GM19463 (cell line): ENCODE measurements around the gene IGSF6.
"Not testable (repeated sequence)": the region's sequence is repeated elsewhere in the genome, so short reads cannot be mapped to it uniquely, and the experiment has no call there.

Experiments
- ATAC-seq: cut with Tn5 transposase; IDR thresholded peaks from one replicate; pipeline ENCODE4 v1.9.1; 2021; ENCODE audit warnings: mild to moderate bottlenecking, moderate library complexity; ENCODE audit not compliant: unreplicated experiment

IGSF6 gene

DNA sequence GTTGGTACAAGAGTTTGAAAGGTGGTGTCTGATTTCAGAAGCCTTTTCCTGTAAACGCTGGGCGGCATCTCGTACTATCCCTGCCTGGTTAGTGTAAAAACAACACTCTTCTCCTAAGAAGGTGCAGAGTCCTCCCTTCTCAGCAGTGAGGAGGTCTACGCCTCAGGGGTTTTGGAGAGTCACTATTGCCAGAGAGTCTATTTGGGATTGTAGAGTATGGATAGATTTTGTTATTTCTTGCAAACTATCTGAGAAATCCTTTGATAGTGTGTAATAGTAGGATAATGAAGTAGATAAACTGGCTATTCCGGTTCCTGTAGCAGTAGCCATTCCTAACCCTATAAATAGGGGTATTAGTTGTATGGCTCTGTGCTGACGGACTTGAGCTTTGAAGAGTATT, 21.5 kb downstream of the IGSF6 start:
- not testable (repeated sequence) for ATAC-seq

DNA sequence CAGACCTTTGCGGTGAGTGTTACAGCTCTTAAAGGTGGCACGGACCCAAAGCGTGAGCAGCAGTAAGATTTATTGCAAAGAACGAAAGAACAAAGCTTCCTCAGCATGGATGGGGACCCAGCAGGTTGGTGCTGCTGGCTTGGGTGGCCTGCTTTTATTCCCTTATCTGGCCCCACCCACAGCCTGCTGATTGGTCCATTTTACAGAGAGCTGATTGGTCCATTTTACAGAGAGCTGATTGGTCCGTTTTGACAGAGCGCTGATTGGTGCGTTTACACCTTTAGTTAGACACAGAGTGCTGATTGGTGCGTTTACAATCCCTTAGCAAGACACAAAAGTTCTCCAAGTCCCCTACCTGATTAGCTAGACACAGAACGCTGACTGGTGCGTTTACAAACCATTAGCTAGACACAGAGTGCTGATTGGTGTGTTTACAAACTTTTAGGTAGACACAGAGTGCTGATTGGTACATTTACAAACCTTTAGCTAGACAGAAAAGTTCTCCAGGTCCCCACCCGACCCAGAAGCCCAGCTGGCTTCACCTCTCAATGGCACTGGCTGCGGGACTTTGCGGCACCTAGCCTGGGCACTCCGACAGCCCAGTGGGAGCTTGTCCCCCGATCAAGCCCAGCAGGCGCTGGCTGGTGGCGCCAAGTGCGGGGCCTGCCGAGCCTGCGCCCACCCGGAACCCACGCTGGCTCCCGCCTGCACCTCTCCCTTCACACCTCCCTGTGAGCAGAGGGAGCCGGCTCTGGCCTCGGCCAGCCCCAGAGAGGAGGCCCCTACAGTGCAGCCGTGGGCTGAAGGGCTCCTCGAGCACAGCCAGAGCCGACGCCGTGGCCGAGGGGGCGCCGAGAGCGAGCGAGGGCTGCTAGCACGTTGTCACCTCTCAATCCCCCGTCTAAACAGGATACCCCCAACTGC, 22.5 kb downstream of the IGSF6 start:
- ATAC-seq: not testable (repeated sequence)

DNA sequence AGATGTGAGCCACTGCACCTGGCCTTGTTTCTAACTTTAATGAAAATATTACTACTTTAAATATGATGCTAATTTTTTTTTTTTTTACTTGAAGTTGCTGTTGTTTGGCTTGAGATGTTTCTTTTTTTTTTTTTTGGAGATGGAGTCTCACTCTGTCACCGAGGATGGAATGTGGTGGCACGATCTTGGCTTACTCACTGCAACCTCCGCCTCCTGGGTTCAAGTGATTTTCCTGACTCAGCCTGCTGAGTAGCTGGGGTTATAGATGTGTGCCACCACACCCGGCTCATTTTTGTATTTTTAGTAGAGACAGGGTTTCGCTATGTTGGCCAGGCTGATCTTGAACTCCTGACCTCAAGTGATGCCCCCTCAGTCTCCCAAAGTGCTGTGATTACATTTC, 23.6 kb downstream of the IGSF6 start:
- no peak for ATAC-seq

DNA sequence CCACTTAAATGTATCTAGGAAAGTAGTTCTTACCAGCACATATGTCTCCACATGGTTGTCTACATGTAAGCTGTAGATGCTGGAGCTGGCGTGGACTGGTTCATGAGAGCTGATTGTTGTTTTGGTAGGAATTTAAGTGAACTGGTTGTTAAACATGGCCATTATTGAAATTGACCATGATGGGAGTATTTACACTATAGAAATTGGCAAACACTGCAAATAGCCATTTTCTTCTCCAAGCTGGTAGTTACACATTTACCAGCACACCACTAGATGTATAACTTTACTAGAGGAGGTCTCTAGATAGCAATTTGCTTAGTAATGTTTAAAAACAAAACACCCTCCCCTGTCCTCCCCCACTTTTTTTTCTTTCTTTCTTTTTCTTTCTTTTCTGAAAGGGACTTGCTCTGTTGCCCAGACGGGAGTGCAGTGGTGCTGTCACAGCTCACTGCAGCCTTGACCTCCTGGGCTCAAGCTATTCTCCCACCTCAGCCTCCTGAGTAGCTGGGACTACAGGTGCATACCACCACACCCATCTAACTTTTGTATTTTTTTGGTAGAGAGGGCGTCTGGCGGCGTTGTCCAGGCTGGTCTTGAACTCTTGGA, 24.2 kb downstream of the IGSF6 start:
- no peak for ATAC-seq

DNA sequence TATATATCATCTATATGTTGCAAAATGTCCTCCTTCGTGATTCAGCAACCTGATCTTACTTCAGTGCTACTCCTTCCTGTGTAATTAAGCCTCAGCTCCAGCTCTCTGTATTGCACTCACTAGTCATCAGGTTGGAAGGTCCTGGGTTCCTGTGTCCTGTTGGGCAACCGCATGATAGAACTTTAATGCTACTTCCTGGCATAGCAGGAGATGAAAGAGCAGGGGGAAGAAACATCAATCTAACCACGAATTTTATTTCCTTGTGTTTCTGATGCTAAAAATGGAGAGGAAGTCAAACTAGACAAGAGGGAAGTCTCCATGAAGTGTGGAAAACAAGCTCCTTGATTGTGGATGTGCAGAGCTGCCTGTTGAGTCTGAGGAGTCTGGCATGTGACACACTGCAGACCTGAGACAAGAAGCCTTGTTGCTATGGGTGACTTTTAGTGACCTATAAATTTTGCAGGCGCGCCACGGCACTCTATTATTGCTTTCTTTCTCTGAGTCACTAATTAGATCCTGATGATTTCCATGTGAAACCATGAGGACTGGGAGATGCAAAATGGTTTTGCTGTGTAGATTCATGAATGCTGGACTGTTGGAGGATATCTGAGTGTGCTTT, 25.6 kb downstream of the IGSF6 start:
- ATAC-seq: no peak

DNA sequence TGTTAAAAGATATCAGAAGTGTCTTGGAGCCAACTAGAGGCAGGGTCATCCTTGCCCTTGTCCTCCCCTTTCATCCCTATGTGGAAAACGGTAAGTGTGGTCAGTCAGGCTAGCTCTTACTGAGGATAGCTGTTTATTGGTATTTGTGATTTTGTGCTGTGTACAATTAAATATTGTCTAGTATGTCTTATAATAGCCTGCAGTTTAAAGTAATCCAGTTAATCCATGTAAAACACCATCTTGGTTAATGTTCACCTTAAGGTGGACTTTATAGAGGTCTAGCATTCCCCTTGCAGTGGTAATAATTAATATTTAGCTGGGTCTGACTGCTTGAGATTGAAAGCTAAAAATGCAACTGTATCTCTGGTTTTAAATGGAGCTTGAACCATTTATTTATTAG, 27.4 kb downstream of the IGSF6 start:
- ATAC-seq: no peak

DNA sequence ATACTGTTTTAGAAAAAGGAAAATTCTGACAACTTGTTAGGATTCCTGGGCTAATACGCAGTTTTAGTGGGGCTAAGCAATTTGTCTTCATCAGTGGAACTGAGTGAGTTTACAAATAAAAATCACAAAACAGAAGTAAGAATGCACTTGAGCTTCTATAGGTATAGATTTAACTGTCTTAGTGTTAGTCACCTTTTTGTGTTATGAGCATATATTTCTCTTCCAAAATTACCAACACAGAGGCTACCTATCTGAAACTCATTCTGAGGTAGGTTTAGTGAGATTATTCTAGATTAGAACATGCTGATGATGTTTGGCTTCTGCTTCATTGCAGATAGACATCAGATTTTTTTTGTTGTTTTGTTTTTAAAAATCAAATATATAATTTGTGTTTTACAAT, 29.9 kb downstream of the IGSF6 start:
- ATAC-seq: no peak

DNA sequence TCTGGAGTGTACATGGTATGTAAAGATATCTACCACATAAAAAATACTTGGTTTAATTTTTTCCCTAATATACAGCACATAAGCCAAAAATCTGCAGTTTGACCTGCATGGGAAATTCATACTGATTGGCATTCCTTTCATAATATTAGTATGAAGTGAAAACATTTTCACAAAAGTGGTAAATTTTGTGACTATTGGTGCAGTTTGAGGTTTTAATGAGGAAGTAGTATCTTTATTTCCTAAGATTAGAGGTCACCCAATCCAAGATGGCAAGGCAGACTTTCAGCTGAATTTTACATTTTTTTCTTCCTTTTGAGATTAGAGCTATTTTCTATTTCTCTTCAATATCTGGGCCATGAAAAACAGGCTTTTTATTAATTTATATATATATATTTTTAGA, 31.8 kb downstream of the IGSF6 start:
- no peak for ATAC-seq

DNA sequence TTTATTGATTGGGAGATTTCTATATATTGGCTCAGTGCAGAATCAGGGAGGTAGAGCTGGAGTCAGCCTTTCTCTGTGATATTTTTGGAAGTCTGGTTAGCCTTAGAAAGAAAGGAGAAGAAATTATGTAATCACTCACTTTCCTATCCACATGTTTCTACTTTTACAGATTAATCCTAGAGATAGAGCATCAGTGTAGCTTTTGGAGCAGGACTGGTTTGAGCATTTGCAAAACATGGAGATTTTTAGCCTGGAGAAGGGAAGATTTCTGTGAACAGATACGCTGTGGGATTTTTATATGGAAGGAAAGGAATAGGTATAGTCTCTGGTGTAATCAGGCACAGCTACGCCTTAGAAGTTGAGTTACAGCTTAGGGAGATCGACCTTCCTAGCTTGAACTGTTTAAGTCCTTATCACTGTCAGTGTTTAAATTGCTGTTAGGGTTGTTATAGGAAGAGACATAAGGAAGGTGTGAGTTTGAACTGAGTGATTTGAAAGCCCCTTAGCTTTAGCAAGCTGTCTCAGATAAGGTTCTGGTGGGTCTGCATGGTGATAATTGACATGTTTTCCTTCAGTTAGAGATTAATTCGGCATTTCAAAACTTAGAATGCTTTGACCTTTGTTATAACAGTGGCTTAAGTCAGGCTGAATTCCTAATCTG, 32.5 kb downstream of the IGSF6 start:
- no peak for ATAC-seq

DNA sequence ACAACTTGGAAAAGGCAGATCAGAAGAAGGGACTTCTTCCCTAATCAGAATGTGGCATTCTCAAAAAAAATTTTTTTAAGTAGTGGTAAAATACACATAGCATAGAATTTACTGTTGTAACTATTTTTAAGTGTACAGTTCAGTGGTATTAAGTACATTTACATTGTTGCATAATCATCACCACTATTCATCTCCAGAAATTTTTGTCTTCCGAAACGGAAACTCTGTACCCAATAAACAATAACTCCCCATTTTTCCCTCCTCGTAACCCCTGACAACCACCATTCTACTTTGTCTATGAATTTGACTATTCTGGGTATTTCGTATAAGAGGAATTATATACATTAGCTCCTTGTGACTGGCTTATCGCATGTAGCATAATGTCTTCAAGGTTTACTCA, 34.1 kb downstream of the IGSF6 start:
- no peak for ATAC-seq

DNA sequence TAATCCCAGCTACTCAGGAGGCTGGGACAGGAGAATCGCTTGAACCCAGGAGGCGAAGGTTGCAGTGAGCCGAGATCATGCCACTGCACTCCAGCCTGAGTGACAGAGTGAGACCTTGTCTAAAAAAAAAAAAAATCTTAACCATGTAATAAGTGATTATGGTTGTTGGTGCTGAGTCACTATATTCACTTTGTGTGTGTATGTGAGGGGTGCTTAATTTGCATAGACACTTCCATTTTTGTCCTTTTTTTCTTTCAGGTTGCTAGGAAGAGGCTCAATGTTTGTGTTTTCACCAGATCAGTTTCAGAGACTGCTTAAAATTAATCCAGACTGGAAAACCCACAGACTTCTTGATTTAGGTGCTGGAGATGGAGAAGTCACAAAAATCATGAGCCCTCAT, 34.8 kb downstream of the IGSF6 start:
- no peak for ATAC-seq

DNA sequence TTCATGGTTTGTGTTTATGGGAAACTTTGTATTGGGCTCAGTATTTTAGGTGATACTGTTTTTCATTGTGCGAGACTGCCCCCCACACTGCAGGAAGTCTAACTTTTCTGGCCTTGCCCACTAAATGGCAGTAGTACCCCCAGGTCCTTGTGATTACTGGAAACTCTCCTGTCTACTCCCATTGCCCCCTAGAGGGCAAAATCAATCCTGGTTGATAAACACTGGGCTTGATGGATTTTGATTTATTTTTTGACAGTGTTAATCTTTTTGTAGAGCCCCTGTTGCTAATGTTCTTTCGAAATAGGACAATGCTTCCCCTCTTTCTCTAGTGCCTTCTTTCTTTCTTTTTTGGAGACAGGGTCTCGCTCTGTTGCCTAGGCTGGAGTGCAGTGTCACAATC, 37.5 kb downstream of the IGSF6 start:
- no peak for ATAC-seq

DNA sequence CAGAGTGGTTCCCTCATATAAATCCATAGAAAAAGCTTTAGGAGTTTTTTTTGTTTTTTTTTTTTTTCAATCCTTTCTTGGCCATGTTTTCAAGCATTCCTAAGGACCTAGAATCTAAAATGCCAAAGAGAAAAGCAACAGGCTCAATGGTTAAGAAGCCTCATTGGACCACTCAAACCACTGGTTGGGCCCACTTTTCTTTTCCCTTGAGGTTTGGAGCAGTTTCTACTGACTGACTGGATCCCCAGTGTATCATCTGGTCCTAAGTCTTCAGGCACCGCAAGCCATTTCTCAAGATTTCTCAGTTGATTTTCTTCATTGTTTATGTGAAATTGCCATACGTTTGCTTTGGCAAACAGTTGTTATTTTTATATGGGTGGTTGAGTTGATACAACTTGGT, 38.6 kb downstream of the IGSF6 start:
- no peak for ATAC-seq

DNA sequence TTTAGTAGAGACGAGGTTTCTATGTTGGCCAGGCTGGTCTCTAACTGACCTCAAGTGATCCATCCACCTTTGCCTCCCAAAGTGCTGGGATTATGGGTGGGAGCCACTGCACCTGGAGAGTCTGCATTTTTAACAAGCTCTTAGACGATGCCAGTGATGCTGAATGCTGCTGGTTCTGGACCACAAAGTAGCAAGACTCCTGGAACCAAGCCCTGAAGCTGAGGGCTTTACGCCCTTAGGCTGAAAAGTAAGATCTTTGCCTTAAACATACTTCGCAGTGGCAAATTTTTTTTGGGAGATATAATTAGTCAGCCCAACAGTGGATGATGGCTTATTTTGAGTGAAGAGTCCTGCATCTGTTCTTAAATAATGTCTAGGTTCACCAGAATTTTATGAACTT, 39.0 kb downstream of the IGSF6 start:
- no peak for ATAC-seq

DNA sequence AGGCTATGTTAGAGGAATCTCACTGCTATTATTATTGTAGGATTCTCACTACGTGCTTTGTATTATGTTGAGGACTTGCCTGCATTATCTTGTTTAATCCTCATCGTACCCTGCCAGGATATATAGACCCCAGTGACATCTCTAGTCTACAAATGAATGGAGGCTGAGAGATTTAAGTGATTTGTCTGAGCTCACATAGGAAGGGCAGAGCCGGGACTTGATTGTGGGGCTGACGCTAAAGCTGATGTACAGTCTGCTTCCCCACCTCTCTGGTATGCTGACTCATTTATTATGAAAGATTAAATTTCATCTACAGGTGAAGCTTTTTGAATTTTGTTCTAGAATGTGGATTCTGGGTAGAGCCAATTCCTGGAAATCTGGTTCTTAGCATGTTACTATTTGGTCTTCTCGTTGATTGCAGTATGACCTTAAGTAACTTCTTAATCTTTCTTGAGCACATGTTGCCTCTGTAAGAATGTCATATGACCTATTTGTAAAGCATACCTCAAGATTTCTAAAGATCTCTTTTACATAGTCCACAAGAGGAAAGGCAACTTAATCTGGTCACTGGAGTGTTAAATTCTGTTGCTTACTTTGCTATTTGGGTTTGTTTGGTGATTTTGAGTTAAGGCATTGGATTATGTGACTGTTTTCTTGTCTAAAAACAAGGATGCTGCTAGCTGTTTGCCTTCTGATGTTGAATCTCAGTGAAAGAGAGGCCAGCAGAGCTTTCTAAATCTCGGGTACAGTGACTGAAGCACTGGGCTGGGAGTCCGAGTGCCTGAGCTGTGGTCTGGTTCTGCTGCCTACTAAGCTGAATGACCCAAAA, 40.6 kb downstream of the IGSF6 start:
- ATAC-seq: no peak

DNA sequence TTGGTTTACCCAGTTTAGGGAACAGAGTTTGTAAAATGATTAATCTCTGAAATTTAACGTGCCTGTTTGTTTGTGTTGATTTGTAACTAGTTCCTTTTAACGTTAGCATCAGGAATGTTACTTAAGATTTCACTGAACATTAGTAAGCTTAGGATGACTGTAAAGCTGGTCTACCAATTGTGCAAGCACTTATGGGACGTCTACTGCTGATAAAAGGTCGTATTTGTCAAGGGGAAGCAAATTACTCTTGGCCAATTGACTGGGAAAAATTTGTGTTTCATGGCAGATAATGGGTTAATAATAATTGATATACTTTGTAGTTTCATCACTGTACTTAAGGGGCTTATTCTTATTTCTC, 41.2 kb downstream of the IGSF6 start:
- ATAC-seq: no peak

DNA sequence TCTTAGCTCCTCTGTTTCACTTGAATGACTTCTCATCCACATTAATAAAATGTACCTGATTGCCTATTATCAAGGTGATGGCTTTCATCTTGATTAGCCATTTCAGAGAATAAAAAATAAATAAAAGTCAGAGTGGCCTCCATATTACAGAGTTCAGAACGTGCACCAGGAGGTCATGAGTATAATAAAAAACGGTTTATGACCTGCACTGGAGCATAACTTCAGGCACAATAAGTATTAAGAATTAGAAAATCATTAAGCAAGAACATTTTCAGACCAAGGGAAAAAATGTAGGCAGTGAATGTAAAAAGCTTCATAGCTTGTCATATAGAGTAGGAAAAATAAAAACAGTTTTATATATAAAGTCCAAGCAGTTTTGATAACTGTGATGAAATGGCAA, 41.6 kb downstream of the IGSF6 start:
- ATAC-seq: no peak

DNA sequence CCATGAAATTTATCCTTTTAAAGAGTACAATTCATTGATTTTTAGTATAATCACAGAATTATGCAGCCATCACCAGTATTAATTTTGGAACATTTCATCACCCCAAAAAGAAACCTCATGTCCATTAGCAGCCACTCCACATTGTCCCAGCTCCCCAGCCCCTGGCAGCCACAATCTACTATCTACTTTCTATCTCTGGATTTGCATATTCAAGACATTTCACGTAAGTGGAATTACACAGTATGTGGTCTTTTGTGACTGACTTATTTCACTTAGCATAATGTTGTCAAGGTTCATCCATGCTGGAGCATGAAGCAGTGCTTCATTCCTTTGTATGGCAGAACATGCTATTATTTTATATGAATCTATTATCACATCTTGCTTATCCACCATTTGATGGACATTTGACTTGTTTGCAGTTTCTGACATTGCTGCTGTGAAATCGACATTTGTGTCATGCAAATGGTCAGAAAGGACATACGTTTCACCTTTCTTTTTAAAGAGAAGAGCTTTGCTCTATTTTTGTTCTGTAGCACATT, 42.3 kb downstream of the IGSF6 start:
- ATAC-seq: no peak

DNA sequence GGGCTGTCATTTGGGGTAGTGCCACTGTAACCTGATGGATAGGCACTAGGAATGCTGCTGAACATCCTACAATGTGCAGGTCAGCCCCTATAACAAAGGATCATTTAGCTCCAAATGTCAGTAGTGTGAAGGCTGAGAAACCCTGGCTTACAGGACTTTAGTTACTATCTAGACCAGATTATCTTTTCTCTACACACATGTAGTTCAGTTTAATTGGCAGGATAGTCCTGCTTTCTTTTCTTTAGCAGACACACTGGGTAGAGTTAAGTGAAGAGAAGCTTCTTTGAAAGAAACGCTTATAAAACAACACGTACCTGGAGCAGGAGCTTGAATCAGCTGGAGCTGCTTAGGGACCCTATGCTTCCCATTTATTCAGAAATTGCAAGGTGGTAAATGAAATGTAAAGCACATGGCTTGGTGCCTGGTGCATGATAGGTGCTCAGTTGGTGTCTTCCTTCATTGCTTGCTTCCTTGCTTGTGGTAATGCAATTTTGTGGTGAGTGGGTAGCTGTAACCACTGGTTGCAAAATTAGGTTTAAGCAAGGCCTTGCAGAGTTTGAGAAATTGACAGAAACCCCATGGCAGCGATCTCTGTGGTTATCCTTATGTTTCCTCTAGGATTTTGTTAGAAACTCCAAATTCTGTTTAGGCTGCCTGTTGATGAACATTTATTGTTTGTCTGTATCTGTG, 43.6 kb downstream of the IGSF6 start:
- no peak for ATAC-seq

DNA sequence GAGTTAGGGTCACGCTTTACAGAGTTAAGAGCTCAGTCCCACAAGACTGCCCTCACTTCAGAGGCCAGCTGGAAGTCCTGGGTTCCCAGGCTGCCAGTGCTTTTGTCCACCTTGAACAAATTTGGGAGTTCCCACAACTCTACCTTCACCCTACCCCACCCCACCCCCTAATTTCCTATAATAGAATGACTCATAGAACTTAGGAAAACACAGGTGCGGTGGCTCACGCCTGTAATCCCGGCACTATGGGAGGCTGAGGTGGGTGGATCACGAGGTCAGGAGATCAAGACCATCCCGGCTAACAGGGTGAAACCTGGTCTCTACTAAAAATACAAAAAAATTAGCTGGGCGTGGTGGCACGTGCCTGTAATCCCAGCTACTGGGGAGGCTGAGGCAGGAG, 46.6 kb downstream of the IGSF6 start:
- ATAC-seq: not testable (repeated sequence)
